GM19452 (cell line): Measurements from ENCODE around the gene MRPS27.

Source experiments
- ATAC-seq: cut with Tn5 transposase; IDR thresholded peaks from one replicate; pipeline ENCODE4 v1.9.1; 2021; ENCODE audit not compliant: unreplicated experiment

MRPS27 gene

DNA sequence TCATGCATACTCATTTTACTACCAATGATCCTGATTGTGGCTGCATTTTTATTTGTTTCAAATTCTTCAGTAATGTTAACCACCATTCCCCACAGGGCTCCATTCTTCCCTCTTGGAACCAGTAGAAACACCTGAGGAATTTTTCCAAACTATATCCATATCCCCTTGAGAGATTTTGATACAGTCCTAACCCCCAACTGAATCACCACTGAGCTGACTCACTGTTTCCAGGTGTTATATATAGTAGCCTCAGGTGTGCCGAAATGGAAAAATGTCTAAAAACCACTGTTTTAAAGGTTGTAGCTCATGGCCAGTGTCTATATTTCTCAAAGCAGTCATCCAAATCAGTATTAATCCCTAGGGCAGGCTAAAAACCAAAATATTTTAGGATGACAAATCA lies 85.2 kb downstream of the MRPS27 start:
- no peak for ATAC-seq

DNA sequence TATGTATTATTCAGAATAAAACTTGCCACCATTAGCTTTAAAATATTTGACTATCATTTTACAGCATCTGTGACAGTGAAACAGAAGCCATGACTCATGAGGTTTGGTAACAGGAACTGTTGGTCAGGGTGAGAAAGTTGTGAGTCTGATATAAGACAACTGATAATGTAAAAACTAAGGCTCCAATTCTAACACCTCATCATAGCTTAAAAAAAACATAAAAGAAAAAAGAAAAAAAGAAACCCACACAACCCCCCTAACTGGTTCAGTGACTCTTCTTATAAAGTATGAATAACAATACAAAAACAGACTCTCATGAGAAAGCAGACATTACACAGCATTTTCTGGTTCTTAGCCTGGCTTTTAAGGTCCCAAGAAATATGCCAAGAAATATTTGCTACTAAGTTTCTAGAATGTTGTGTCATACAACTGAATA lies 85.8 kb downstream of the MRPS27 start:
- ATAC-seq, result peak; percentile 85

DNA sequence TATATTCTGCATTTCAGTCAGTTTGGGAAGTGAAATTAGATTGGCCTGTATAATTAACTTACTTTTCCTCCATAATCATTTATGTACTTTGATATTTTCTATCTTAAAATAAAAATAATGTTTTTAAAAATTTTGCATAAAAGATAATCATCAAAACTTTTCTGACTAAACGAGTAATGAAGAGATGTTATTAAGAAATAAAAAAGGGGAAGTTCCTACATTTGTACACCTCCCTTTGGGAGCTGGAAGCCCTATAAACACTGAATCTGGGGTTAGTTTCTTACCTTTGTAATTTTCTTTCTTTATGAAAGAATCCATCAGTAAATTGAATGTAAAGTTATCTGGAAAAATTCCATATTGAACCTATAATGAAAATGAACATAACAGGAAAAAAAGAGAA lies 86.2 kb downstream of the MRPS27 start:
- ATAC-seq, result no peak

GRCh38 chr5:72232838-72233237 lies 87.2 kb downstream of the MRPS27 start:
- ATAC-seq, result no peak

DNA sequence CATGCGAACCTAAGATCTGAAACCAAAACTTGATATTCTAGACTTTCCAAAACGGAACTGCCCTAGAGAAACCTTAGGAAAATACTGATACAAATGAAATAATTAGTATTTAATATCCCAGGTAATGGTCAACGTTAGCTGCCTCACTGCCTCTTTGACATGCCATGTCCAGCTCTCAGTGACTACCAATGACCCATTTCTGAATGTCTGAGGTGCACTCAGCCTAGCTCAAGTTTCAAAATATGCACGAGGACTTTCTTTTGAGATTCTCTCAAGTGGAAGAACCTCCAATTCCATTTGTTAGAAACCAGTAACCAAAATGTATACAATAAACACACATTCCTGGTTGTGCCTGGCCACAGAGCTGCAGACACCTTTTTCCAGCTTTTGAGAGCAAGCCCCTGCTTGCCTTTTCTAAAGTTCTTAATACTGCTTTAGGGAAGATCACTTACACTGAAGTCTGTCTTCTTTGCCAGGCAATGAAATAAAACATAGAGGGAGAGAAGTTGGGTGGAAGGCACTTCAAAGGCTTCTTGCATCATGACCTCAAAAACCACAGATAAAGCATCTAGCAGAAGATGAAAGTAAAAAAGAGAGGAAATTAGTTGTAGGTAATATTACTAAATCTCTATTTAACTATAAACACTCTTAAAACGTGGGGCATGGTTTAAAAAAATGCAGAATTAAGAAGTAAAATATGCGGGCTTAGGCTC lies 87.9 kb downstream of the MRPS27 start:
- peak; percentile 38 for ATAC-seq

DNA sequence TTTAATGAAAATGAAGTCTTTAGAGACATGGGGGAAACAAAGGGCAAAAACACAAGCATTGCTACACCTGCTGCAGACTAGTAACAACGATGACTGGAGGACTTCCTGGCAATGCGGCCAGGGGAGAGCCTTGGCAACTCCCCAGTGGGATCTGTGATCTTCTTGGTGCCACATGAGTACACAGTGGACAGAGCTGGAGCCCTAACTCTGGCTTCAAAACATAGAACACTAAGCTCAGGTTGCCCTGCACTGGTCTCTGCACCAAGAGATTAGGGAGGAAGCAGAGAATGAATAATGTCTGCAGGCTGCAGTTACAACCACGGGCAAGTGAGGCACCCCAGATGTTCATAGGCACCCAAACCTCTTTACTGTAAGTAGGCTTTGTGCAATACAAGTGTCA lies 91.1 kb downstream of the MRPS27 start:
- no peak for ATAC-seq

DNA sequence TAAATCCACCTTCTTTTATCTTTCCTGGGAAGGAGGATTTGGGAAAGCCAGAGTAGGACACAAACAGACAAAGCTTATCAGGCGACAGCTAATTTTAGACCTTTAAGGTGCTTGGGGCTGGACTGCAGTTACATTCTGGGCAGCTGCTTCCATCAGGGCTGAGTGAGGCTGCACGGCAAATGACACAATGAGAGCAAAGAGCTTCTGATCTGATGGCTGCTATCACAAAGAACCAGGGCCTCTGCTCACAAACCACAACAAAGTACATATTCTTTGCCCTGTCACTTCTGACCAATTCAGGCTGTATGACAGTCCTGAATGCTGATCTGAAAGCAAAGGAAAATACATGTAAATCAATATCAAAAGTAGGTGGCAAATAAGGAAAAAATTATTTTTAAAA lies 93.1 kb downstream of the MRPS27 start:
- no peak for ATAC-seq

DNA sequence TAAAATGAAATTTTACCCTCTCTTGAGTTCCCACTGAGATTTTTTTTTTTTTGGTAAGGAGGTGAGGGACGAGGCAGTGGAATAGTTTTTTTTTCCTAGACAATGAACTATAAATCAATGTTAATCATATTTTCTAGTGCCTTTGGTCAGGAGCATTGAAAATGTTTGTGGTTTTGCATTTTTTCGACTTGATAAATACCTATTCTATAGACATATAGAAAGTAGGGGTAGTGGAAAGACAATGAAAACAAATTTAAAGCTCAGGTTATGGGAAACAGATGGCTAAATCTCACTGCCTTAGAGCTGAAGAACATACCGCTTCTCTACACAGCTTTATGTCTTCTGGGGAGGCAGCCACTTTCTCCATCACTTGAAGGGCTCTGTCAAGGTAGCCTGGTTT lies 94.3 kb downstream of the MRPS27 start:
- ATAC-seq, result no peak

GRCh38 chr5:72224946-72225463 lies 95.0 kb downstream of the MRPS27 start:
- ATAC-seq, result no peak

DNA sequence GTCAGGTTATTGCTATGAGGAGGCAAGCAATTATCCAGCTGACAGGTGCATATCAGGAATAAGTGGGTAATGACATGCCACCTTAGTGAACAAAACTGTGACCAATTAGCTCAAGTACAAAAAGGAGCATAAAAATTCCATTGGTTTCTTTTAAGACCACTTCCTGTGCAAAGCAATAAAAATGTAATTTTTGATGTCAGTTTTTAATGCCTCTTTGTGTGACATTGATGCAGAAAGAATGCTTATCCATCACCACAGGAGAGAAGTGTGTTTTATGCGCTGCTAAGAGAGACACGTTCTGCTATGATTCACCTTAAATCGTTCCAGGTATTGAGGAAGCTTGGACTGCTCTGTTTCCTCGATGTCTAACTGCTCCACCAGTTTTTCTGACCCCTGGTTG lies 96.7 kb downstream of the MRPS27 start:
- no peak for ATAC-seq

GRCh38 chr5:72222521-72222920 lies 97.5 kb downstream of the MRPS27 start:
- no peak for ATAC-seq

- no peak for ATAC-seq
Observed at GRCh38 chr5:72221541-72221940, 98.5 kb downstream of the MRPS27 start.

DNA sequence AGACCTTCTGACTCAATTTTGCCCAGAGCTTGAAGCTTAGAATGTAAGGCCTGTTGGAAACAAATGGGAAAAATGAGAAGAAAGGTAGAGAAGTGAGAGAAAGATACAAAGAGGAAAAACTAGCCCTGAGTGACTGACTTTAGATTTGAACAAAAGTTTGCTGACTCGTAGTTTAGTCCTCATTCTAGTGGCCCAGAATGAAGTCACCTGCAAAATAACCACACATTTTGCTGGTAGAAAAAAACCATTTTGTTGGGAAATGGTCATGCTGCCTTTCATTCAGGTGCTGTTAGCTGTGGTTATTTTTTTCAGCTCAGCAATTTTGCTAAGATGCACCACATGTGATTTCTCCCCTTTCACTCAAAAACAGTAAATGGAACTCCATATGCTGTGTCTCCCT lies 98.9 kb downstream of the MRPS27 start:
- ATAC-seq, result no peak

DNA sequence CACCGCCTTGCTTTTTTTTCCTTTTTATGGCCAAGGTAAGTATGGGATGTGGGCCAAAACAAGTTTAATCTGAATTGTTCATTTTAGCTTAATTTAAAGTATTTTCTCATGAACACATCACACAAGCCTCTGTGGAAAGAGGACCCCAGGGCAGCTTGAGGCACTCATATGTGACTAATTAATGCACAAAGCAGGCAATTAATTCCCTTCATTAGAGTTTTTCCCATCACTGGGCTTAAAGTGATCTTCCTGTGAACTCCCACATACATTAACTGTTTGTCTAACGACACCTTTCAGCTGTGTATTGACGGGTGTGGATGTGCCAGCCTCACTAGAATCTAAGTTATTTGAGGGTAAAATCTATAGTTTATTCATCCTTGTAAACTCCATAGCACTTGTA lies 103.3 kb downstream of the MRPS27 start:
- no peak for ATAC-seq

GRCh38 chr5:72214168-72214567 lies 105.9 kb downstream of the MRPS27 start:
- no peak for ATAC-seq

DNA sequence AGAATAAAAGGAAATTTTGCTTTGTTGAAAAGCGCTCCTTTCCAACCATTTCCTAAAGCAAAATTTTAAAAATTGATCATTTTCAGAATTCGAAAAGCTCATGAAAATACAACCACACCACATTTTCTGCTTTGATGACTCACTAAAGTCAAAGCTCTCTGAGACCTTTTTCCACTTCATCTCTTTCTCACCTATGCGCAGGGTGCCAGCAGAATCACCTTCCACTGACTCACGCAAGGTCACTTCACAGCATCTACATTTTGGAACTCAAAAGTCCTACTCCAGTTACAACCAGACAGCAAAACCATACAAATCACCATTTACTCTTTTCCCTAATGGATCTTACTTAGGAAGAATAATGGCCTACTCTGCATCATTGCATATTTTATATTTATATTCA lies 106.6 kb downstream of the MRPS27 start:
- no peak for ATAC-seq

DNA sequence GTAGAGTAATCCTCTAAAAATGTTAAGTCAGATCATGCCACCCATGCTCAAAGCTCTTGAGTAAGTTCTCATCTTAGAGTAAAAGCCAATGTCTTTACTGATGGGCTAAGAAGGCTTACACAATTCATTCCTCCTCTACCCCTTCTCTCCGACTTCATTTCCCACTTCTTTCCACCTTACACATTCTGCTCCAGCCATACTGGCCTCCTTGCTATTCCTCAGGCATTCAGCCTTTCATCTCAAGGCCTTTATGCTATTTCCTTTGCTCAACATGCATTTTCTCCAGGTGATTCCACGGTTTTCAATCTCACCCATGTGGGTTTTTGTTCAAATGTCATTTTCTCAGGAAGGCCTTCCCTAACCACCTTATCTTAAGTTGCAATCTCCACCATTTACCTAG lies 107.9 kb downstream of the MRPS27 start:
- ATAC-seq, result no peak

DNA sequence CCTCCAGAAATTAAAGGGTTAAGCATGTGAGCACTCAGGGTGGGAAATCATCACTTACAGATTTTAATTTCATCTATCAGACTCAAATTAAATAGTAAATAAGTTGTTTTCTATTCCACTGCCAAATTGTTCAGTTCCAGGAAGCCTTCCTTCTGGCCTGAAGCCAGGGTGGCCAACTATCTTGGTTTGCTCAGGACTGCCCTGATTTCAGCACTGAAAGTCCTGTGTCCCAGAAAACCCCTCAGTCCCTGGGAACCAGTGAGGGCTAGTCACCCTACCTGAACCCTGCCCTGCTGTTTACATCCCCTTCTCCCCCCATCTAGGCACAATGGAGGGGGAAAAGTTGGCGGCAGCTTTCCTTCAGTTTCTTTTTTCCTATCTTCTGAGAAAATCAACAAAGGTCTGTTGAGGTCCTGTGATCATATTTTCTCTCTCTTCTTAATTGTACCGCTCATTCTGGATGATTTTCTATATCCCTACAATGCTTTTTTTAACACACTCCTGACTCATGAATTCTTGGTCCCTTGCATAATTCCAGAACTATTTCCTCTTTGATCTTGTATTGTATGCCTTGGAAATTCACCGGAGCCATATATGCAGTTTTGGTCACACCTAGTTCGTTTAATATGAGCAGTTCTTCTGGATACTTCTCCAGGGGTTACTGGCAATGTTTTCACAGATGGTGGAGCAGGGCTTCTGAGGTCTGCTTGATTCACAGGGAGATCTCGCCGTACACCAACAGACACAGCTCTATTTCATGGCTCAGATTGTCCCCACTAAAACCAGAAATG lies 109.0 kb downstream of the MRPS27 start:
- ATAC-seq, result no peak

GRCh38 chr5:72209147-72210115 lies 110.6 kb downstream of the MRPS27 start:
- ATAC-seq, result no peak

DNA sequence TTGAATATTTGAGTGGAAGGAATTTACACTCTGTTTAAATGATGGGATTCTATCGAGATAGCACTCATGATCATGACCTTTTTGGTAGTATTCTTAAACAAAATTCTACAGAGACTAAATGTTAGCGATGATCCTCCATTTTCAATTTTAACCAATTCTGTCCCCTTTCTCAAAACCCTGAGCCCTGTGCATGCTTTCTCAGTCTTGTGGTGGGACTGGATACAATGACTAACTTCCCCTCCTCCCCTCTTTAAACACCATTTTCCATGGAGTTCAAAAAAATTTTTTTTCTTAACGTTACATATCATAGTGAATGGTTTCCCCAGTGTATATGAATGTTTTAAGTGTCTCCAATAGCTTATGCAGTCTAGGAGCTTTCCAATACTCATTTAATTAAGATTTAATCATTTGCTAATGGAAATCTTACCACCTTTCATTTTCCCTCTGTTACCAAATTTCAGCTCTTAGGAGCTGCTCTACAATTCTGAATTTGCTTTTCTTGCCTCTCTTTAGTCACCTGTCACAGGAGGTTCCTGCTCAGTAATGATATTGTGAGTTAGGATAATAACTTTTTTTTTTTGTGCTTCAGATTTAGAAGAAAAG lies 111.6 kb downstream of the MRPS27 start:
- ATAC-seq, result no peak

- ATAC-seq, result no peak
Observed at GRCh38 chr5:72206994-72207393, 113.0 kb downstream of the MRPS27 start.
